Umbilical cord (tissue), 2 donors: ENCODE measurements around the gene TMEM147. TPM values are rescaled to one million over a fixed set of nuclear protein-coding genes. Genes with fewer than 3 reads are reported as not detected.

Experiments
- DNase-seq: peaks from one replicate; pipeline ENCODE4 v3.0.0-alpha.2; 2015; ENCODE audit warnings: low spot score
- total RNA-seq: library from RNA; depleted of rRNA; stranded (reverse); fragments of >200 nt; gene quantifications from one replicate; pipeline ENCODE4 v1.2.3, GENCODE V29; 2014; ENCODE audit warnings: low replicate concordance; ENCODE audit not compliant: insufficient read depth

TMEM147 gene
- total RNA-seq, 1 donor from 2014 or later = 55.4 TPM

DNA sequence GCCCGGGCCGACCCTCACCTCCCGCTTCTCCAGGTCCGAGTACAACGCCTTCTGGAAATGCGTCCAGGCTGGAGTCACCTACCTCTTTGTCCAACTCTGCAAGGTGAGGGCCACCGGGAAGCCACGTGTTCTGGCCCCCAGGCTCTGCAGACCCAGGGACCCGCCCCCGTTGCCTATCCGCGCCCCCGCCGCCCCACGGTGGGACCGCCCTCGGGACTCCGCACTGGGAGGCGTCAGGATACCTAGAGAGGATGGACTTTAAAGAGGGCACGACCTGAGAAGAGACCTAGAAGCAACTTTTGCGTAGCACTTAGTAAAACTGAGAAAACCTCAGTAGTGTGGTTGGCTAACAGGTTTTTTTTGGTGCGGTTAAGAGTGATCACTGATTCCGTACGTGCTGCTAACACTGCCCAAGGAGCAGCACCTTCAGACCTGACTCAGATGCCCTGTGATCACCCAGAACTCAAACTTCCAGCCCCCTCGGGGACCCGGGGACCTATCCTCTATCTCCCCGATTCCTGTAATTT, 492 bp downstream of the TMEM147 start:
- DNase-seq = peak; percentile 22

GRCh38 chr19:35546532-35546931, 1.1 kb downstream of the TMEM147 start:
- no peak for DNase-seq

DNA sequence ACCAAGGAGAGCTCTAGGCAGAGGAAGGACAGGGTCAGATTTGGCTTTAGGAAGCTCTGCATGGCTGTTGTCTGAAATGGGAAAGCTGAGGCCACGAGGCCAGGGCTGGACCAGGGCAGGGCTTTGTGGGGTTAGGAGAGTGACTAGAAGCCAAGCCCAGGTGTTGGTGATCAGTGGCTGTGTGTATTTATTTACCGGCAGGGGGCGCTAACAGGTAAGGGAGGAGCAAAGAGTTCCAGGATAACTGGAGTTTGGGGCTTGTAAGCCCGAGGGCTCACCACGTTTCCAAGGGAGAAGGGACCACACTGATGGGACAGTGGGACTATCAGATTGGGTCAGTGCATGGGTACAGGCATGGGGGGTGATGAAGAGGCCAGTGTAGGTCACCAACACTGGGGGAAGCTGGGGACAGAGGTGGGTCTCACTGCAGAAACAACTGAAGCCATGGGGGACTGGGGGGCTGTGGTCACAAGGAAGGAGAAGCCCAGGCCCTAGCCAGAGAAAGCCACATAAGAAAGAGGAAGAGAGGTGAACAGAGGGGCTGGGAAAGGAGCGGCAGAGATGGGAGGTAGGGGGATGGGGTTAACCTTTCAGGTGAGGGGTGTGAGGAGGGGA, 3.9 kb downstream of the TMEM147 start:
- DNase-seq = peak; percentile 57

DNA sequence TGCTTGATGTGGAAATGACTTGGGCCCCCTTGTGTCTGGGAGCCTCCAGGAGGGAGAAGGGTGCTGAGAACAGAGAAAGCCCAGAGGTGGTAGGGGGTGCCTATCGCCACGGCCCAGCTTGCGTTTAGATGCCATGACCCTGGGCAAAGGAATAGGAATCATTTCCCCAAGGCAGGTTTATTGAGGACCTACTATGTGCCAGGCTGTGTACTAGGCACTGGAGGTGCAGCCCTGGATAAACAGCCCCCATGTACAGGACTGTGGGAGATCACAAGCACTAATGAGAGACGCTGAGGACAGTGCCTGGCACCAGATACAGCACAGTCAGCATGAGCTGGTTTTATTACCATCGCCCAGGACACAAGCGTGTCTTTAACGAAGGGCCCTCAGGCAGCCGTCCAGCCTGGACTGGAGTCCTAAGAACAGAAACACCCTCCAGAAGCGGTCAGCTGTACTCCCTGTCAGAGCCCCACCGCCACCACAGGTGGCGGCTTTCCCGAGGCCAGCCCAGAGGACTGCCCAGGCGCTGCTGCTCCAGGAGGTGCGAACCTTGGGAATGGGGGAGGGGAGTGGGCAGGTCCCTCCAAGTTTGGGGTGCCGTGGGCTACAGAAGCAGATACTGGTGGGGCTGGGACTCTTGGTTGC, 4.6 kb downstream of the TMEM147 start:
- DNase-seq = no peak

- no peak for DNase-seq
These were observed 5.8 kb downstream of the TMEM147 start for GRCh38 chr19:35551091-35551810.

- no peak for DNase-seq
These were observed 7.3 kb downstream of the TMEM147 start for GRCh38 chr19:35552534-35553384.

DNA sequence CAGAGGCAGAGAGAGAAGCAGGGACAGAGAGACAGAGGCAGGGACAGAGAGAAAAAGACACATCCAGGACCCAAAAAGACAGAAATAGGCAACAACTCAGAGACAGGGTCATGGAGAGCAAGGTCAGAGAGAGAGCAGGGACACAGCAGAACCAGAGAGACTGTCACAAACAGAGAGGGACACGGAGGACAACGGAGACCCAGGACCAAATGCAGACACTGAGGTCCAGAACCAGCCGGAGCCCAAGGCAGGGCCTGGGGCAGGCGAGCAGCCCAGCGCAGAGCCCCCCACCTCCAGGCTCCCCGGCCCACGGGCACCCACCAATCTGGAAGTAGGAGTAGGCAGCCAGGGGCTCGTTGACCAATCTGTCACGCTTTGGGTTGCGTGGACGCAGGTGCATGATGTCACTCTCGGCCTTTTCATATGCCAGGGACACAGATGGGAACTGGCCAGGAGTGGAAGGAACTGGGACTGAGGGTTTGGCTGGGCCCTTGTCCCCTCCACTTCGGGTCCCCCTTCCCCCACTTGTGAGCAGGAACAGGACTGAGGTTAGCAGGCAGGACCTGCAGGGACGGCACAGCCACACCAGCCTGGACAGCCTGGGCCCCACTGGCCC, 8.1 kb downstream of the TMEM147 start:
- DNase-seq = no peak

DNA sequence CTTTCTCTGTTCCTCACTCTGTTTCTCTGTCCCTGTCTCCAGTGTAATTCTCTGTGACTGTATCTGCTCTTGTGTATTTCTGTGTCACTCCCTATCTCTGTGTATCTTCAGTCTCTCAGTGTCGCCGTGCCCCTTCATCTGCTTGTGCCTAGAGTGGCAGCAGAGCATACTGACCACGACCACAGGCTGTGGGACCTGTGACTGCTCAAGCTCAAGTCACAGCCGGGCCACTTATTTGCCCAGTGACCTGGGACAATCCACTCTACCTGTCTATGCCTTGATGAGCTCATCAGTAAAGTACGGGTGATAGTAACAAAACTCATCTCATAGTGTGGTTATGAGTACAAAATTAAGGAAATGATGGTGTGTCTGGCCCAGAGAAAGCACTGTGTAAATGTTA, 8.7 kb downstream of the TMEM147 start:
- no peak for DNase-seq

- DNase-seq = no peak
These were observed 10.0 kb downstream of the TMEM147 start for GRCh38 chr19:35555301-35556005.

DNA sequence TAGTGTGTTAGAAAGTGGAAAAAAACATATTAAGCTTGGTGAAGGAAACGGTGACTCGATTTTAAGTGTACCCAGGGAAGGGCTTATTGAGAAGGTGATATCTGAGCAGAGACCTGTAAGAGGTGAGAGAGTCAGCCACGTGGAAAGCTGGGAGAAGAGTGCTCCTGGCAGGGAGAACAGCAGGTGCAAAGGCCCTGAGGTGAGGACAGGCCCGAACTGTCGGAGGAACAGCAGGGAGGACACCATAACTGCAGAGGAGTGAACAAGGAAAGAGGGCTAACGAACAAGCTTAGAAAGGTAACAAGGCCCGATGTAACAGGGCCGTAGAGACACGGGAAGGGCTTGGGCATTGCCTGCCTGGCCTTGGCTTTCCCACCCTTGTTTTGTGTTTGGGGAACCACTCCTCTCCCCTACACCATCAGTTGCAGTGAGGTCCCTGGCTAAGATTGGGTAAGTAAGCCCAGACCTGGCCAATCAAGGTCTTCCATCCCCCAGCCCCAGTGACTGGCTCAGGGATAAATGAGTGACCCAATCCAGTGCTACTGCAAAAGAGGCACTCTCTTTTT, 10.7 kb downstream of the TMEM147 start:
- no peak for DNase-seq

DNA sequence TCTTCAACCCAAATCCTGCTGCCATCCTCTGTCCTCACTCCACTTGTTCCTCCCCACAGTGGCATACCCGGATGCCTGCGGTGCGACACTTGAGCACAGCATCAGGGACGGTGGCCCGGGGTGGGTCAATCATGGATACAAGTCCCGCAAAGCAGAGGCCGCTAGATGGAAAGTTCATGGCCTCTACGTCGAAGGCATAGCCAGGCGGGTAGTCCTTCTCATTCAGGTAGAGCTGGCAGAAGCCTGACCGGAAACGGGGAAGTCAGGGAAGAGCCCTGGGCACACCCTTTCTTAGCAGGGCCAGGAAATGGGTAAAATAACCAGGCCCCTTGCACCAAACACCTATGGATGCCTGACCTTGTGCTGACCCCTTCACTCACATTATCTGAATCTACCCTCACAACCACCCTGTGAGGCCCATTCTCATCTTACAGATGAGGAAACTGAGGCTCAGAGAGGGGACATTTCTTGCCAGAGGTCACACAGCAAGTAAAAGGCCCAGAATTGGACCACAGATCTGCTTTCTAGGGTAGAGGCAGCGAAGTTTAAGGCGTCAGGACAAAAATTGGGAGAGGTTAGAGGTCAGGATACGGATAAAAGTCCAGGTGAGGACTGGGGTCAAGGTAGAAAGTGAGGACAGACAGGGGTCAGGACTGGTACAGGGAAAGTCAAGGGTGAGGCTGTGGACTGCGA, 11.6 kb downstream of the TMEM147 start:
- DNase-seq = no peak

GRCh38 chr19:35557539-35558399, 12.3 kb downstream of the TMEM147 start:
- no peak for DNase-seq

DNA sequence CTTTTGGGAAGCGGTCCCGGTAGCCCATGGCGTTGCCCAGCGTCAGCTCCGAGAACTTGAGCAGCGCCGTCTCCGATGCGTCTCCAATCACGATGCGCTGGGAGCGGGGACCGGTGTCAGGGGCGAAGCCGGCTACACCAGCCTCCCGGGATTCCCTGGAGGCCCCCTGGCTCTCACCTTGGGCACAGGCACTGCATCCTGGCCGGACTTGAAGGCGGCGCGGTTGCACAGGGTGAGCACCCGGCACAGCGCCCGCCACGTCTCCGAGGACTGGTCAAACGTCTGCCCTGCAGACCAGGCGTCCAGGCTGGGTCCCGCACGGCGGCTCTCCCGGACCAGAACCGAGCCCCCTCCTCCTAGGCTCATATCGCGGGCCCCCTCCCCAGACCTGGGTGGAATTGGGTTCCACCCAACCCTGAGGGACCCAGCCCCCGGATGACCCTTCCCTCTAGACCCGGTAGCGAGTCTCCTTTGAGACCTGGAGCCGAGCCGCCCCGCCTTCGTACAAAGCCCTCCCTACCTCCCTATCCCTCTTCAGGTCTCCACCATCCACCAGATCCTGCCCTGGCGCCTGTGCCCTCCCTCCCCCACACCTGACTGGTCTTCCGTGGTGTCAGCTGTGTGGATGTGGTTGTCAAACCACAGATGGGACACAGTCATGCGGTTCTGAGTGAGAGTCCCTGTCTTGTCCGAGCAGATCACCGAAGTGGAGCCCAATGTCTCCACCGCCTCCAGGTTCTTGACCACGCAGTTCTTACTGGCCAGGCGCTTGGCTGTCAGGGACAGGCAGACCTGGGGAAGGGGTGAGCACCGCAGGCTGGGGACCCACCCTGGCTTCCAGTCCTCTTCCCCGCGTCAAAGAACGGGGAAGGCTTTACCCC, 13.2 kb downstream of the TMEM147 start:
- no peak for DNase-seq

DNA sequence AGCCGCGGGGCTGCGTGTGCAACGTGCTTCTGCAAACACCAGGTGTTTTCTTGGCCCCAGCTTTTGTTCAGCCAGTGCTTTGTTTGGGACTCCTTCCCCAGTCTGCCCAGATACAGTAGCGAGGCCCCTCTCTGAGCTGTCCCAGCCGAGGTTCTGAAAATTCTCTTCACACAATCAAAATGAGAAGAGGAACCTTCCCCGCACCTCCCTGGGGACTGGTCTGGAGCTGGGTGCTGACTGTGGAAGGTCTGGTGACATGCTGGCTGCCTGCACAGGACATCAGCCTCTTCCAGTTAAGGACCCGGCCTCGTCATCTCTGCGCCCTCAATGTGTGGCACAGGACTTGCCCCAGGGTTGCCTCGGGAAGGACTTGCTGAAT, 13.8 kb downstream of the TMEM147 start:
- DNase-seq = no peak

DNA sequence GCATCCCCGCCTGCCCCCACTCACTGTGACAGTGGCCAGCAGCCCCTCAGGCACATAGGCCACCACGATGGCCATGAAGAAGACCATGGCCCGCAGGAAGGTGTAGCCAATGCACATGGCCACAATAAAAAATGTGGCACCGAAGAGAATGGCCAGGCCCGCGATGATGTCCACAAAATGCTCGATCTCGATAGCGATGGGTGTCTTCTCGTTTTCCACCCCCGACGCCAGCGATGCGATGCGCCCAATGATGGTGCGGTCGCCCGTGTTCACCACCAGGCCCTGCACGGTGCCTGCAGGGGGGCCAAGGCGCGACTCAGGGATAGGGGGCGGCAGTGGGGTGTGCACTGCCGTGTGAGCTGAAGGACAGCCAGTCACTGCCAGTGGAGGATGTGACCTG, 14.4 kb downstream of the TMEM147 start:
- no peak for DNase-seq

DNA sequence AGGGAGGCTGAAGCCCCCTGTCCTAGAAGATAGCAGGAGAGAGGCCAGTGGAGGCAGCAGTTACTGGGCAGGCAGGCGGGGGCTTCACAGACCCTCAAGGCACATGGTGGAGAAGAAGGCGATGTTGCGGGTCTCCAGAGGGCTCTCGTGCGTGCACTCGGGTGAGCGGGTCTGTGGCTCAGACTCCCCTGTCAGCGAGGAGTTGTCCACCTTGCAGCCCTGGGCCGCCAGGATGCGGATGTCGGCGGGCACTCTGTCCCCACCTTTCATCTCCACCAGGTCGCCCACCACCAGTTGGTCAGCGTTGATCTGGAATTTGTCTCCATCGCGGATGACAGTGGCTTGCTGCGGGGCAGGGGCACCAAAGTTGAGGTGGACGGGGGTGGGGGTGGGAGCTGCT, 14.8 kb downstream of the TMEM147 start:
- DNase-seq = no peak

DNA sequence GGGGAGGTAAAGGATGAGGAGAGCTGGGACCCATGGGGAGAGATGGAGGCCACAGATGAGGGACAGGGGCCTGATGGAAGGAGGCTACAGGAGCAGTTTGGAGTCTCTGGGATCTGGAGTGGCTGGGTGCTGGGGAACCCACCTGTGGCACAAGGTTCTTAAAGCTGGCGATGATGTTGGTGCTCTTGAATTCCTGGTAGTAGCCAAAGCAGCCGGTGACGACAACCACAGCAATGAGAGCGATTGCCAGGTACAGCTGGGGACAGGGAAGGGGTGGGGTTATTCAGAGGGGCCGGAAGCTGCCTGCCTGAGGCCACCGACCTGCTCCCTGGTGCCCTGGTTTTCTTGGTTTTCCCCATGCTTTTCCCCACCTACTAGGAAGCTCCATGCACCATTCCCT, 15.3 kb downstream of the TMEM147 start:
- DNase-seq = no peak

GRCh38 chr19:35561436-35561835, 16.0 kb downstream of the TMEM147 start:
- DNase-seq = no peak
